ENCODE data around the gene GOLGA5.
"Not testable (repeated sequence)": the region's sequence is repeated elsewhere in the genome, so short reads cannot be mapped to it uniquely, and the experiment has no call there.

DNA sequence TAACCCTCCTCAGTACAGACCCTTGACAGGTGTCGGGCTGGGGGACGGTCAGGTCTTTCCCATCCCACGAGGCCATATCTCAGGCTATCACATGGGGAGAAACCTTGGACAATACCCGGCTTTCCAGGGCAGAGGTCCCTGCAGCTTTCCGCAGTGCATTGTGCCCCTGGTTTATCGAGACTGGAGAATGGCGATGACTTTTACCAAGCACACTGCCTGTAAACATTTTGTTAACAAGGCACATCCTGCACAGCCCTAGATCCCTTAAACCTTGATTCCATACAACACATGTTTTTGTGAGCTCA is 26.4 kb downstream of the GOLGA5 start:
- not testable (repeated sequence) for TF ChIP-seq POLR2A (IDR thresholded peaks at IDR 0.05; ENCODE audit: extremely low read depth, insufficient read length)
- TF ChIP-seq, protein P1, sequence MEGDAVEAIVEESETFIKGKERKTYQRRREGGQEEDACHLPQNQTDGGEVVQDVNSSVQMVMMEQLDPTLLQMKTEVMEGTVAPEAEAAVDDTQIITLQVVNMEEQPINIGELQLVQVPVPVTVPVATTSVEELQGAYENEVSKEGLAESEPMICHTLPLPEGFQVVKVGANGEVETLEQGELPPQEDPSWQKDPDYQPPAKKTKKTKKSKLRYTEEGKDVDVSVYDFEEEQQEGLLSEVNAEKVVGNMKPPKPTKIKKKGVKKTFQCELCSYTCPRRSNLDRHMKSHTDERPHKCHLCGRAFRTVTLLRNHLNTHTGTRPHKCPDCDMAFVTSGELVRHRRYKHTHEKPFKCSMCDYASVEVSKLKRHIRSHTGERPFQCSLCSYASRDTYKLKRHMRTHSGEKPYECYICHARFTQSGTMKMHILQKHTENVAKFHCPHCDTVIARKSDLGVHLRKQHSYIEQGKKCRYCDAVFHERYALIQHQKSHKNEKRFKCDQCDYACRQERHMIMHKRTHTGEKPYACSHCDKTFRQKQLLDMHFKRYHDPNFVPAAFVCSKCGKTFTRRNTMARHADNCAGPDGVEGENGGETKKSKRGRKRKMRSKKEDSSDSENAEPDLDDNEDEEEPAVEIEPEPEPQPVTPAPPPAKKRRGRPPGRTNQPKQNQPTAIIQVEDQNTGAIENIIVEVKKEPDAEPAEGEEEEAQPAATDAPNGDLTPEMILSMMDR (IDR thresholded peaks at IDR 0.05; ENCODE audit: low read depth, low read length) = not testable (repeated sequence)
